Raji (cell line): Measurements from ENCODE around the gene CTRB1.

ENCODE experiments used
- POLR2A ChIP-seq: IDR thresholded peaks from 2 replicates; pipeline ENCODE4 v1.6.1; 2011; ENCODE audit warnings: low read depth, low read length, control low read depth; ENCODE audit not compliant: insufficient read depth

CTRB1 gene

DNA sequence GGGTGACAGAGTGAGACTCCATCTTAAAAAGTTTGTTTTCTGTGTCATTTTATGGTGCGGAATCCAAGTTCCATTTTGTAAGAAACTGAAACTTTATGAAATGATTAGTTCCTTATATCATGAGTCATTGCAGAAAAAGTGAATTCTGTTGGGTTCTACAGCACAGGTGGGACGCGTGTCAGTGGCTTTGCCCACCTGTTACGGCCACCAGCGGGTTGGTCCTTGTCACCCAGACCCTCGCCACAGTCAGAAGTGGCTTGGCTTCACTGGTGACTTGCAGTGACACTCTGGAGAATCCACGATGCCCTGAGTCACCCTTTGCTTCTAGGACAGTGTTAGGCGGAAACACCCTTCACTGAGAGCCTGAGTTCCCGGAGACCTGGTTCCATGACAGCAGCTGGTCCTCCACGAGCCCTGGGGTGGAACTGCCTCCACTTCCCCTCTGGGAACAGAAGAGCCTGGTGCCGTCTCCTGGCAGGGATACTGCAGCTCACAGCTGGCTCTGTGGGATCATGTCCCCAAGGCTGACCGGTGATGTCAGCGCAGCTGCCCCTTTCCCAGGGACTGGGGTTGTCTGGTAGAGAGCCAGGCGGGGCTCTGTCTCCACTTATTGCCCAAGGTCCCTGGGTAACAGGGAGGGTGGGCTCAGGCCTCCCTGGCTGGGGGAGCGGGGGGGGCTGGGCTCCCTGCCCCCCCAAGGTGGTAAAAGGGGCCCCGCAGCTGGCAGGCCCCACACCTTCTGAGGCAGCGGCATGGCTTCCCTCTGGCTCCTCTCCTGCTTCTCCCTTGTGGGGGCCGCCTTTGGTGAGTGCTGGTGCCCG is at the start of gene CTRB1:
Gene CTRB1, plus strand, starts transcription at position 733 of the 821 bp plus-strand sequence. Its CDS starts 20 bp downstream, at position 753.
- no peak for TF ChIP-seq POLR2A

- no peak for TF ChIP-seq POLR2A
These were observed 48.8 kb upstream of the CTRB1 start for GRCh38 chr16:75169899-75170405.

- TF ChIP-seq POLR2A, result no peak
These were observed 46.2 kb upstream of the CTRB1 start for GRCh38 chr16:75172578-75172977.

DNA sequence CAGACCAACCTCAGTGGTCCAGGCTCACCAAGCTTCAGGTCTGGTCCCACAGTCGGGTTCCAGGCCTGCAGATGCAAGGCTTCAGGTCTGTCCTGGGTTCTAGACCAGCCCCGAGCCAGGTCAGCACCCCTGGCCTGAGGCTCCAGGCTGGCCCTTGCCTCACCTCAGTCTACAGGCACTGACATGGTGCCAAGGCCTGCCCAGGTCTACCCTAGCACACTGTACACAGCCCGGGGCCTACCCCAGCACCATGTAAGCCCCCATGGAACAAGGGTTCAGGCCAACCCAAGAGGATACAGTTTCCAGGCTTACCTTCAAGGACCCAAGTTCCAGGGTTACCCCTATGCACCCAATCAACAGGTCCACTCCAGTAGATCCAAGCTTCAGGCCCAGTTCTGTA is 43.7 kb upstream of the CTRB1 start:
- no peak for TF ChIP-seq POLR2A

DNA sequence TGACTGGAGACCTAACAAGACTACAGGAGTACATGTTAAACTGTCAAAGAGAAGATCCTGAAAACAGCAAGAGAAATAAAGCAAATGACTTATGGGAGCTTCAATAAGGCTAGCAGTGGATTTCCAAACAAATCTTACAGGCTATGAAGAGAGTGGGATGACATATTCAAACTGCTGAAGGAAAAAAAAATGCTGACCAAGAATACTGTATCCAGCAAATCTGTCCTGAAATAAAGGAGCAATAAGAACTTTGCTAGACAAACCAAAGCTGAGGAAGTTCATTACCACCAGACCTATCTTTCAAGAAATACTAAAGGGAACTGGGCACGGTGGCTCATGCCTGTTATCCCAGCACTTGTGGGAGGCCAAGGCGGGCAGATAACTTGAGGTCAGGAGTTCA is 41.9 kb upstream of the CTRB1 start:
- TF ChIP-seq POLR2A, result no peak

DNA sequence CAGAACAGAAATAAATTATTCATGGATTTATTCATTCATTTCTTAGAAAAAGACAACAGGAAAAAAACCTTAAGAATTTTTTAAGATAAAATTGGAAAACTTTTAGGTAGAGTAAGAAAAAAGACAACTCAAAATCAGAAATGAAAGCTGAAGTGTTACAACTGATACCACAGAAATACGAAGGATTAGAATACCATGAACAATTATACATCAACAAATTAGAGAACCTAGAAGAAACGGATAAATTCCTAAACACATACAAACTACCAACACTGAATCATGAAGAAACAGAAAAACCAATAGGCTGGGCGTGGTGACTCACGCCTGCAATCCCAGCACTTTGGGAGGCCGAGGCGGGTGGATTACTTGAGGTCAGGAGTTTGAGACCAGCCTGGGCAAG is 39.6 kb upstream of the CTRB1 start:
- no peak for TF ChIP-seq POLR2A

- TF ChIP-seq POLR2A, result no peak
These were observed 37.2 kb upstream of the CTRB1 start for GRCh38 chr16:75181630-75182029.

DNA sequence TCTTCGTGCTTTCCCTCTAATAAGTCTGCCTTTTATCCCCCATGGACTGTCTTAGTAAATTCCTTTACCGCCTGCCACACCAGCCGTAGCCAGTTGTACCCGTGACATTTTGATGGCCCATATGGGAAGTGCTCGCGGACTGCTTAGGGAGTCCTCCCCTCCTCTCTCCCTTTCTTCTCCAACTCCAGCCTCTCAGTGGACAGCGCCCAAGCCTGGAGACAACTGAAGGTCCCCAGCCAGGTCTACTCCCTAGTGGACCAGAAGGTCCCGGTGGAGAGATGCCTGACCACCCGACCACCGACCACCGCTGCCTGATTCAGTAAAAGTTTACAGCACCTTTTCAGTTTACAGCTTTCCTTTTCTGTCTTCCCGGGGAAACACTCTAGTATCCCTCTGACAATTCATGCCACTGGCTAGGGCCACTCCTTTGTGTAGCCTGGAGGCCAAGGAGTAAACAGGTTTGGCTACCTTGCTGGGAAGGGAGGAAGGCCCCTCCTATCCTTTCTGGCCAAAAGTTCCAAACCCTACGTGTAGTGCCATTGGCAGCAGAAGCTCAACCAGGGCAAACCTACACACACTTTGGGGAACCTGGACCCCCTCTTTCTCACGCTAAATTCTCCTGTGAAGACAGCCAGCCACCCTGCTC is 29.8 kb upstream of the CTRB1 start:
- TF ChIP-seq POLR2A, result no peak

GRCh38 chr16:75189638-75190245 is 29.0 kb upstream of the CTRB1 start:
- no peak for TF ChIP-seq POLR2A

DNA sequence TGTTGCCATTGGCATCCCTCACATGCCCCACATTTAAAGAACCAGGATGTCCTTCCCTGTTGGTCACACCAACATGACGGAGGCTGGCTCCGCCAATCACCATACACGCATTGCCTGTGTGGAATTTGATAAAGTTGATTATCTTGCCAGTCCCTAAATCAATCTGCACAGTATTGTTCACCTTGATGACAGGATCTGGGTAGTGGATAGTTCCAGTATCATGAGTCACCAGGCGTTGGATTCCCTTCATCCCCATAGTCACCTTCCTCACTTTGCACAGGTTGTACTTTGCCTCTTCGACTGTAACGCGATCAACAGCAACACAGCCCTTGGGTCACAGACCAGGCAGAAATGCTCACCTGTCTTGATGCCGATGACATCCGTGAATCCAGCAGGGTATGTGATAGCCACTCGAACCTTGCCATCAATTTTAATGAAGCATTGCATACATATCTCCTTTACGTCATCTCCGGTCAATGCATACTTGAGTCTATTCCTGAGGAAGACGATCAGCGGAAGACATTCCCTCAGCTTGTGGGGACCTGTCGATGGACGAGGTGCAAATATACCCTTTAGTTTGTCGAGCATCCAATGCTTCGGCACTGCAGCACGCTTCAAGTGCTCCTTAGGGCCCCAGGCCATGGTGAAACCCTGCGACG is 26.1 kb upstream of the CTRB1 start:
- TF ChIP-seq POLR2A, result no peak

GRCh38 chr16:75193265-75193650 is 25.5 kb upstream of the CTRB1 start:
- no peak for TF ChIP-seq POLR2A

- TF ChIP-seq POLR2A, result no peak
These were observed 24.9 kb upstream of the CTRB1 start for GRCh38 chr16:75193730-75194444.

GRCh38 chr16:75195811-75196790 is 22.7 kb upstream of the CTRB1 start:
- TF ChIP-seq POLR2A, result no peak

GRCh38 chr16:75196836-75197235 is 22.0 kb upstream of the CTRB1 start:
- TF ChIP-seq POLR2A, result no peak
